ENCODE data around the gene PLS1.

DNA sequence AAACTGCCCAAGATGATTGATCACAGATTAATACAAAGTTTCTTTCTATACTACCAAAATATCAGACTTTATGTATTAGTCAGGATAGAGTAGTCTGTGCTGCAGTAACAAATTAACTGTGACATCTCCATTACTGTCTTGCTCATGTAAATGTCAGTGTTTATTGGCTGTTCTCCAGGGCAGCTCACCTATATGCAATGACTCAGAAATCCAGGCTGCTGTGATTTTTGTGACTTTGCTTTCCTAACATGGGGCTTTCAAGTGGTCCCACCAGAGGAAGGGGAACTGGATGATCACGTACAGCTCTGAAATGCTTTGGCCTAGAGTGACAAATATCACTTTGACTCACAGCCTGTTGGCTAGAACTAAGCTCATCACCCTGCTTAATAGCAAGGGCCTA lies 12.9 kb downstream of the PLS1 start:
- TF ChIP-seq PPARA (CRISPR knock-in tag; IDR thresholded peaks at IDR 0.05; ENCODE audit: borderline replicate concordance) (no peak), GLIS3 (CRISPR knock-in tag; IDR thresholded peaks at IDR 0.05) (no peak), RARB (CRISPR knock-in tag; IDR thresholded peaks at IDR 0.05) (no peak), ZC3H10 (CRISPR knock-in tag; IDR thresholded peaks at IDR 0.05) (no peak), PATZ1 (CRISPR knock-in tag; IDR thresholded peaks at IDR 0.05; ENCODE audit: borderline replicate concordance) (no peak), ARNTL (CRISPR knock-in tag; IDR thresholded peaks at IDR 0.05; ENCODE audit: borderline replicate concordance, low read depth) (no peak)
- TF ChIP-seq, protein P1, sequence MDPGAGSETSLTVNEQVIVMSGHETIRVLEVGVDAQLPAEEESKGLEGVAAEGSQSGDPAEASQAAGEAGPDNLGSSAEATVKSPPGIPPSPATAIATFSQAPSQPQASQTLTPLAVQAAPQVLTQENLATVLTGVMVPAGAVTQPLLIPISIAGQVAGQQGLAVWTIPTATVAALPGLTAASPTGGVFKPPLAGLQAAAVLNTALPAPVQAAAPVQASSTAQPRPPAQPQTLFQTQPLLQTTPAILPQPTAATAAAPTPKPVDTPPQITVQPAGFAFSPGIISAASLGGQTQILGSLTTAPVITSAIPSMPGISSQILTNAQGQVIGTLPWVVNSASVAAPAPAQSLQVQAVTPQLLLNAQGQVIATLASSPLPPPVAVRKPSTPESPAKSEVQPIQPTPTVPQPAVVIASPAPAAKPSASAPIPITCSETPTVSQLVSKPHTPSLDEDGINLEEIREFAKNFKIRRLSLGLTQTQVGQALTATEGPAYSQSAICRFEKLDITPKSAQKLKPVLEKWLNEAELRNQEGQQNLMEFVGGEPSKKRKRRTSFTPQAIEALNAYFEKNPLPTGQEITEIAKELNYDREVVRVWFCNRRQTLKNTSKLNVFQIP (CRISPR knock-in tag; IDR thresholded peaks at IDR 0.05; ENCODE audit: borderline replicate concordance, low read depth), result no peak
